ENCODE data around the gene GPR17. TPM values are rescaled to one million over a fixed set of nuclear protein-coding genes. Genes with fewer than 3 reads are reported as not detected.

The GPR17 gene
- total RNA-seq, 1 experiment from 2014 or later, result not detected

DNA sequence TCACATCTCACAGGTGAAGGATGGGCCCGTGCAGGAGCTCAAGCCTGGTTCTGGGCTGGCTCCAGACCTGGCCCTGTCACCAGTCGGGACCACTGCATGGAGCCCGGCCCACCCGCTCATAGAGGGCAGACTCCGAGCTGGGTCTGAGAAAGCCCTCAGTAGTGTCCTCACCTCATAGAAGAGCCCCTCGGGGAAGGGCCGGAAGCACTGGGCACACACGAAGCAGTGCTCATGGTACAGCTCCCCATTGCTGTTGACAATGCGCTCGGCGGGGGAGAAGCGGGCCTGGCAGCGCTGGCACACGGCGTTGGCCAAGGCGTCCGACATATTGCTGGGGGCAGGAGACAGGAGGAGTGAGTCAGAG lies 11.3 kb downstream of the GPR17 start:
- in situ Hi-C loops (cut with HindIII; ENCODE audit: low pct_unique_long_range_greater_than_20kb, low sequenced_read_pairs) (no loop called here), intact Hi-C loops (cut with micrococcal nuclease; ENCODE audit: unreplicated experiment) (no loop called here)
- Histone ChIP-seq H3K4me1 (ENCODE audit: control insufficient read depth, insufficient read depth, low read length) (no peaks in the 10 kb centered on the region), H3K27me3 (ENCODE audit: control insufficient read depth, insufficient read depth, low read length) (no peaks in the 10 kb centered on the region), H3K4me3 (ENCODE audit: low read depth in 2 of 2, low read length in 2 of 2) (no peak overlapping the region), H3K9me3 (ENCODE audit: control insufficient read depth, insufficient read depth, low read depth, low read length) (no peaks in the 10 kb centered on the region), H3K36me3 (ENCODE audit: control insufficient read depth, insufficient read depth, low read length) (no peaks in the 10 kb centered on the region), H3K27ac (ENCODE audit: low read length) (no peak overlapping the region)
- BruUV-seq (replicated peaks), result no TSS peak
- CTCF ChIA-PET, result no interaction called here
- TF ChIP-seq POLR2AphosphoS5 (IDR thresholded peaks at IDR 0.05; ENCODE audit: low read depth, low read length) (no peak), SIN3A (IDR thresholded peaks at IDR 0.05; ENCODE audit: borderline replicate concordance, insufficient read depth, low read depth, low read length) (no peak), TCF7L2 (IDR thresholded peaks at IDR 0.05; ENCODE audit: low read depth, low read length) (no peak)
- TF ChIP-seq, protein P1, sequence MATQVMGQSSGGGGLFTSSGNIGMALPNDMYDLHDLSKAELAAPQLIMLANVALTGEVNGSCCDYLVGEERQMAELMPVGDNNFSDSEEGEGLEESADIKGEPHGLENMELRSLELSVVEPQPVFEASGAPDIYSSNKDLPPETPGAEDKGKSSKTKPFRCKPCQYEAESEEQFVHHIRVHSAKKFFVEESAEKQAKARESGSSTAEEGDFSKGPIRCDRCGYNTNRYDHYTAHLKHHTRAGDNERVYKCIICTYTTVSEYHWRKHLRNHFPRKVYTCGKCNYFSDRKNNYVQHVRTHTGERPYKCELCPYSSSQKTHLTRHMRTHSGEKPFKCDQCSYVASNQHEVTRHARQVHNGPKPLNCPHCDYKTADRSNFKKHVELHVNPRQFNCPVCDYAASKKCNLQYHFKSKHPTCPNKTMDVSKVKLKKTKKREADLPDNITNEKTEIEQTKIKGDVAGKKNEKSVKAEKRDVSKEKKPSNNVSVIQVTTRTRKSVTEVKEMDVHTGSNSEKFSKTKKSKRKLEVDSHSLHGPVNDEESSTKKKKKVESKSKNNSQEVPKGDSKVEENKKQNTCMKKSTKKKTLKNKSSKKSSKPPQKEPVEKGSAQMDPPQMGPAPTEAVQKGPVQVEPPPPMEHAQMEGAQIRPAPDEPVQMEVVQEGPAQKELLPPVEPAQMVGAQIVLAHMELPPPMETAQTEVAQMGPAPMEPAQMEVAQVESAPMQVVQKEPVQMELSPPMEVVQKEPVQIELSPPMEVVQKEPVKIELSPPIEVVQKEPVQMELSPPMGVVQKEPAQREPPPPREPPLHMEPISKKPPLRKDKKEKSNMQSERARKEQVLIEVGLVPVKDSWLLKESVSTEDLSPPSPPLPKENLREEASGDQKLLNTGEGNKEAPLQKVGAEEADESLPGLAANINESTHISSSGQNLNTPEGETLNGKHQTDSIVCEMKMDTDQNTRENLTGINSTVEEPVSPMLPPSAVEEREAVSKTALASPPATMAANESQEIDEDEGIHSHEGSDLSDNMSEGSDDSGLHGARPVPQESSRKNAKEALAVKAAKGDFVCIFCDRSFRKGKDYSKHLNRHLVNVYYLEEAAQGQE (IDR thresholded peaks at IDR 0.05; ENCODE audit: insufficient read depth in 1 of 2, low read depth in 2 of 2, low read length in 1 of 2), result no peak
- no peak for ATAC-seq
- POLR2A ChIA-PET, result no interaction called here
- DNase-seq (ENCODE audit: low read depth, low spot score), result no peak

DNA sequence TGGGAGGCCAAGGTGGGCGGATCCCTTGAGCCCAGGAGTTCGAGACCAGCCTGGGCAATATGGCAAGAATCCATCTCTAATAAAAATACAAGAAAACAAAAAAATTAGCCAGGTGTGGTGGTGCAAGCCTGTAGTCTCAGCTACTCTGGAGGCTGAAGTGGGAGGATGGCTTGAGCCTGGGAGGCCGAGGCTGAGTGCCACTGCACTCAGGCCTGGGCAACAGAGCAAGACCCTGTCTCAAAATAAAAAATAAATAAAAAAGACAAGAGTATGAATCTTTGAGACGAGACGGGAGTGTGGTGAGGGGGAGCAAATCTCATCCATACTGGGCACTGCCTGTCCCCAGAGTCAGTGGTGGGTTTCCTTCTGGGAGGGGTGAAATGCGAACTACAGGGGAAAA lies 12.2 kb downstream of the GPR17 start:
- H3K9me3 ChIP-seq (ENCODE audit: control insufficient read depth, insufficient read depth, low read depth, low read length), result no peaks in the 10 kb centered on the region
- no TSS peak for BruUV-seq (replicated peaks)
- in situ Hi-C loops (cut with HindIII; ENCODE audit: low pct_unique_long_range_greater_than_20kb, low sequenced_read_pairs), result no loop called here

More for the DNA sequence above, 12.2 kb downstream of the GPR17 start:
- no peak overlapping the region for H3K27ac ChIP-seq (ENCODE audit: low read length)
- no peaks in the 10 kb centered on the region for H3K27me3 ChIP-seq (ENCODE audit: control insufficient read depth, insufficient read depth, low read length)
- POLR2A ChIA-PET, result no interaction called here
- no peaks in the 10 kb centered on the region for H3K36me3 ChIP-seq (ENCODE audit: control insufficient read depth, insufficient read depth, low read length)
- no peak overlapping the region for H3K4me3 ChIP-seq (ENCODE audit: low read depth in 2 of 2, low read length in 2 of 2)
- intact Hi-C loops (cut with micrococcal nuclease; ENCODE audit: unreplicated experiment), result no loop called here
- TF ChIP-seq, protein P1 (IDR thresholded peaks at IDR 0.05; ENCODE audit: insufficient read depth in 1 of 2, low read depth in 2 of 2, low read length in 1 of 2), result no peak
- TF ChIP-seq, protein P2, sequence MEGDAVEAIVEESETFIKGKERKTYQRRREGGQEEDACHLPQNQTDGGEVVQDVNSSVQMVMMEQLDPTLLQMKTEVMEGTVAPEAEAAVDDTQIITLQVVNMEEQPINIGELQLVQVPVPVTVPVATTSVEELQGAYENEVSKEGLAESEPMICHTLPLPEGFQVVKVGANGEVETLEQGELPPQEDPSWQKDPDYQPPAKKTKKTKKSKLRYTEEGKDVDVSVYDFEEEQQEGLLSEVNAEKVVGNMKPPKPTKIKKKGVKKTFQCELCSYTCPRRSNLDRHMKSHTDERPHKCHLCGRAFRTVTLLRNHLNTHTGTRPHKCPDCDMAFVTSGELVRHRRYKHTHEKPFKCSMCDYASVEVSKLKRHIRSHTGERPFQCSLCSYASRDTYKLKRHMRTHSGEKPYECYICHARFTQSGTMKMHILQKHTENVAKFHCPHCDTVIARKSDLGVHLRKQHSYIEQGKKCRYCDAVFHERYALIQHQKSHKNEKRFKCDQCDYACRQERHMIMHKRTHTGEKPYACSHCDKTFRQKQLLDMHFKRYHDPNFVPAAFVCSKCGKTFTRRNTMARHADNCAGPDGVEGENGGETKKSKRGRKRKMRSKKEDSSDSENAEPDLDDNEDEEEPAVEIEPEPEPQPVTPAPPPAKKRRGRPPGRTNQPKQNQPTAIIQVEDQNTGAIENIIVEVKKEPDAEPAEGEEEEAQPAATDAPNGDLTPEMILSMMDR (IDR thresholded peaks at IDR 0.05), result no peak
- no peak for TF ChIP-seq TCF7L2 (IDR thresholded peaks at IDR 0.05; ENCODE audit: low read depth, low read length)
- TF ChIP-seq SIN3A (IDR thresholded peaks at IDR 0.05; ENCODE audit: borderline replicate concordance, insufficient read depth, low read depth, low read length), result no peak
- no peak for TF ChIP-seq POLR2AphosphoS5 (IDR thresholded peaks at IDR 0.05; ENCODE audit: low read depth, low read length)
- DNase-seq (ENCODE audit: low read depth, low spot score), result no peak
- ATAC-seq, result no peak
- H3K4me1 ChIP-seq (ENCODE audit: control insufficient read depth, insufficient read depth, low read length), result no peaks in the 10 kb centered on the region
- CTCF ChIA-PET, result no interaction called here
